OCI-LY1 (cell line): ENCODE results near the gene FAM184A.

Experiments used
- H2AFZ ChIP-seq: fragments of 200-600 bp; sonication (generic), shearing (Covaris generic); 2 replicates; pipeline ENCODE4 v1.6.0; 2014; ENCODE audit warnings: antibody characterized with exemption, mild to moderate bottlenecking, low read length
- H3F3A ChIP-seq: fragments of 200-600 bp; sonication (generic), shearing (Covaris generic); 2 replicates; pipeline ENCODE4 v1.6.0; 2014; ENCODE audit warnings: mild to moderate bottlenecking, antibody characterized with exemption, low read length, moderate library complexity; ENCODE audit not compliant: insufficient read depth
- H3K27ac ChIP-seq: fragments of 200-600 bp; sonication (generic); 2 replicates; pipeline ENCODE4 v1.5.1; 2014; ENCODE audit warnings: low read length, mixed run types, mild to moderate bottlenecking, low read depth; ENCODE audit not compliant: poor library complexity, severe bottlenecking
- H3K27me3 ChIP-seq: fragments of 200-600 bp; sonication (generic); 2 replicates; pipeline ENCODE4 v1.6.0; 2014; ENCODE audit warnings: antibody characterized with exemption, mild to moderate bottlenecking, low read length, moderate library complexity; ENCODE audit not compliant: insufficient read depth
- H3K36me3 ChIP-seq: fragments of 200-600 bp; sonication (generic); 2 replicates; pipeline ENCODE4 v1.6.1; 2014; ENCODE audit warnings: mild to moderate bottlenecking, antibody characterized with exemption, low read length, moderate library complexity, mixed read lengths; ENCODE audit not compliant: insufficient read depth
- H3K4me1 ChIP-seq: fragments of 200-600 bp; sonication (generic); 2 replicates; pipeline ENCODE4 v1.5.1; 2014; ENCODE audit warnings: mild to moderate bottlenecking, low read length, moderate library complexity; ENCODE audit not compliant: insufficient read depth, severe bottlenecking
- H3K4me2 ChIP-seq: fragments of 200-600 bp; sonication (generic), shearing (Covaris generic); 2 replicates; pipeline ENCODE4 v1.6.1; 2014; ENCODE audit warnings: low read length
- H3K4me3 ChIP-seq: fragments of 200-600 bp; sonication (generic); 2 replicates; pipeline ENCODE4 v1.5.1; 2014; ENCODE audit warnings: low read length, low read depth, mild to moderate bottlenecking, mixed read lengths; ENCODE audit not compliant: poor library complexity, severe bottlenecking
- H3K79me2 ChIP-seq: fragments of 200-600 bp; shearing (Covaris generic); 2 replicates; pipeline ENCODE4 v1.6.1; 2016; ENCODE audit warnings: mixed run types, low read length, mixed read lengths; ENCODE audit not compliant: insufficient read depth
- H3K9ac ChIP-seq: fragments of 200-600 bp; sonication (generic), shearing (Covaris generic); 2 replicates; pipeline ENCODE4 v1.6.1; 2014; ENCODE audit warnings: mild to moderate bottlenecking, low read length, mixed read lengths
- H3K9me2 ChIP-seq: fragments of 200-600 bp; sonication (generic), shearing (Covaris generic); 2 replicates; pipeline ENCODE4 v1.6.1; 2014; ENCODE audit warnings: low read depth, mild to moderate bottlenecking, low read length, mixed read lengths
- H3K9me3 ChIP-seq: fragments of 200-600 bp; shearing (Covaris generic); 2 replicates; pipeline ENCODE4 v1.6.1; 2014; ENCODE audit warnings: low read length, mixed read lengths
- H4K20me1 ChIP-seq: fragments of 200-600 bp; sonication (generic), shearing (Covaris generic); 2 replicates; pipeline ENCODE4 v1.6.0; 2016; ENCODE audit warnings: mild to moderate bottlenecking, low read length; ENCODE audit not compliant: insufficient read depth
- EZH2 ChIP-seq: fragments of 200-600 bp; sonication (generic), shearing (Covaris generic); IDR thresholded peaks from 2 replicates; pipeline ENCODE4 v1.8.0; 2017; ENCODE audit warnings: borderline replicate concordance, mixed run types, mild to moderate bottlenecking, antibody characterized with exemption, low read length, moderate library complexity, mixed read lengths
- TF ChIP-seq, protein P1 (sequence below): fragments of 200-600 bp; sonication (generic), shearing (Covaris generic); IDR thresholded peaks from 2 replicates; pipeline ENCODE4 v1.5.1; 2017; ENCODE audit warnings: mild to moderate bottlenecking, antibody characterized with exemption, low read length, moderate library complexity, mixed read lengths

FAM184A gene

DNA sequence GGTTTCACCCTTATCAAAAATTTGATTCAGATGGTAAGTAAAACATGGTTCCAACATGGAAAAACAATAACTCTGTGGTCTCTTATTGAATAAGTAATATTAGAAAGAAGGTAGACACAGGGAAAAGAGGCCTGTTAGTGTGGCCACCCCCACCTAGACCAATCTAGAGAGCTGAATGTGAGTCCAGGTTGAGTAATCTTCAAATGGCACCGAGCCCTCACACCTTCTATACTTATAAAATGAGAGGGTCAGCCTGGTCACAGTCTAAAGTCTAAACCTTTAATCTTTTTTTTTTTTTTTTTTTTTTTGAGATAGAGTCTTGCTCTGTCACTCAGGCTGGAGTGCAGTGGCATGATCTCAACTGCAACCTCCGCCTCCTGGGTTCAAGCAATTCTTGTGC is 6.9 kb downstream of the FAM184A start:
- Histone ChIP-seq H3F3A (no peaks in the 10 kb centered on the region), H2AFZ (no peak overlapping the region), H3K9ac (no peak overlapping the region), H3K4me1 (no peaks in the 10 kb centered on the region), H3K4me3 (no peak overlapping the region), H3K9me2 (no peaks in the 10 kb centered on the region), H3K36me3 (no peaks in the 10 kb centered on the region), H3K27me3 (no peaks in the 10 kb centered on the region), H3K79me2 (no peaks in the 10 kb centered on the region), H4K20me1 (no peaks in the 10 kb centered on the region), H3K27ac (no peak overlapping the region), H3K9me3 (no peaks in the 10 kb centered on the region), H3K4me2 (no peak overlapping the region)
- no peak for TF ChIP-seq EZH2
- TF ChIP-seq, protein P1, sequence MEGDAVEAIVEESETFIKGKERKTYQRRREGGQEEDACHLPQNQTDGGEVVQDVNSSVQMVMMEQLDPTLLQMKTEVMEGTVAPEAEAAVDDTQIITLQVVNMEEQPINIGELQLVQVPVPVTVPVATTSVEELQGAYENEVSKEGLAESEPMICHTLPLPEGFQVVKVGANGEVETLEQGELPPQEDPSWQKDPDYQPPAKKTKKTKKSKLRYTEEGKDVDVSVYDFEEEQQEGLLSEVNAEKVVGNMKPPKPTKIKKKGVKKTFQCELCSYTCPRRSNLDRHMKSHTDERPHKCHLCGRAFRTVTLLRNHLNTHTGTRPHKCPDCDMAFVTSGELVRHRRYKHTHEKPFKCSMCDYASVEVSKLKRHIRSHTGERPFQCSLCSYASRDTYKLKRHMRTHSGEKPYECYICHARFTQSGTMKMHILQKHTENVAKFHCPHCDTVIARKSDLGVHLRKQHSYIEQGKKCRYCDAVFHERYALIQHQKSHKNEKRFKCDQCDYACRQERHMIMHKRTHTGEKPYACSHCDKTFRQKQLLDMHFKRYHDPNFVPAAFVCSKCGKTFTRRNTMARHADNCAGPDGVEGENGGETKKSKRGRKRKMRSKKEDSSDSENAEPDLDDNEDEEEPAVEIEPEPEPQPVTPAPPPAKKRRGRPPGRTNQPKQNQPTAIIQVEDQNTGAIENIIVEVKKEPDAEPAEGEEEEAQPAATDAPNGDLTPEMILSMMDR, result no peak

DNA sequence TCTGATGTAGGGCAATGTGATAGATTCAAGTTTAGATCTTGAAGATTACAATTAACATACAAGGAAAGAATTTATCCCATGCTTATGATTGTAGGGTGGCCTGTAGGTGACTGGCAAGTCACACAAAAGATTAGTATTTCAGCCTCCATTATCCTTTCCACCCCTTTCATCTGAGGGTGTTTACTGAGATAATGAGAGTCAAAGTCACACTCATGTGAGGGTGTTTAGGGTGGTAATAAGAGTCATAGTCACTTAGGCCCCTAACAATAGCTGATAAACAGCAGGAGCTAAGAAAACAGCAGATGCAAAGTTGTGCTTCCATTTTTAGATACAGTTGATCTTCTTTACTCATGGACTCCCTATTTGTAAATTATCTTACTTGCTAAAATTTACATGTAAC is 11.4 kb downstream of the FAM184A start:
- no peak overlapping the region for H3K9ac ChIP-seq
- no peaks in the 10 kb centered on the region for H3K36me3 ChIP-seq
- no peak overlapping the region for H3K27ac ChIP-seq
- H3F3A ChIP-seq, result no peaks in the 10 kb centered on the region
- no peaks in the 10 kb centered on the region; the same call in 1 of the 2 replicates for H3K27me3 ChIP-seq
- H3K9me2 ChIP-seq, result no peaks in the 10 kb centered on the region
- TF ChIP-seq, protein P1, result no peak
- no peak for TF ChIP-seq EZH2
- H4K20me1 ChIP-seq, result no peaks in the 10 kb centered on the region
- H2AFZ ChIP-seq, result no peak overlapping the region
- no peaks in the 10 kb centered on the region for H3K4me1 ChIP-seq
- no peak overlapping the region for H3K4me2 ChIP-seq
- no peak overlapping the region for H3K4me3 ChIP-seq
- H3K9me3 ChIP-seq, result no peaks in the 10 kb centered on the region
- H3K79me2 ChIP-seq, result no peaks in the 10 kb centered on the region

DNA sequence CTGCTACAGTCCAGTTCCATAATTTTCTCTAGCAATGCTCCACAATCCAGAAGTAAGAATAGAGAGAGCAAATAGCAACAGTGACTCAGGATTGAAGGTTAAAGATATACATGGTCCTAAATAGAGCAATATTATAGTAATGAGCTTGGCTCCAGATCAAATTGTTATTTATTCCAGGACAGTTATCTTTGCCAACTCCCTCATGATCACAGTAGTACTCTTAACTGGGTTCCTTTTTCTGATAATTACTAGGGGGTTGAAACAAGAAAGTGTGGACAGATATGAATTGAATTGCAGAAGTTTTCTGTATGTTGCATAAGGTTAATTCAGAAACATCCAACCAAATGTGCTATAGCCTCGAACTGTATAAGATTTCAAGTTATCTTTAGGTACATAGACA is 11.9 kb downstream of the FAM184A start:
- Histone ChIP-seq H3K27me3 (no peaks in the 10 kb centered on the region; the same call in 1 of the 2 replicates), H3K36me3 (no peaks in the 10 kb centered on the region), H4K20me1 (no peaks in the 10 kb centered on the region), H2AFZ (no peak overlapping the region), H3K4me2 (no peak overlapping the region), H3K4me3 (no peak overlapping the region), H3F3A (no peaks in the 10 kb centered on the region), H3K9me3 (no peaks in the 10 kb centered on the region), H3K79me2 (no peaks in the 10 kb centered on the region), H3K9me2 (no peaks in the 10 kb centered on the region), H3K9ac (no peak overlapping the region), H3K27ac (no peak overlapping the region), H3K4me1 (no peaks in the 10 kb centered on the region)
- TF ChIP-seq EZH2, result no peak
- TF ChIP-seq, protein P1, result no peak
